Osteoblast (primary cell): ENCODE data around the gene REM2. TPM values are rescaled to one million over a fixed set of nuclear protein-coding genes. Genes with fewer than 3 reads are reported as not detected.
A peak's percentile ranks its signal among the peaks of the same experiment; 100 is the strongest.
"Not testable (repeated sequence)": the region's sequence is repeated elsewhere in the genome, so short reads cannot be mapped to it uniquely, and the experiment has no call there.

Experiments used
- DNase-seq: peaks from one replicate; pipeline ENCODE4 v3.0.0; 2011; ENCODE audit warnings: low spot score, mixed read lengths; ENCODE audit not compliant: insufficient read length; ENCODE audit errors: missing footprints
- H2AFZ ChIP-seq: 2 replicates; pipeline ENCODE4 v1.6.0; 2011; ENCODE audit warnings: mild to moderate bottlenecking, low read length
- H3K27ac ChIP-seq: 2 replicates; pipeline ENCODE4 v1.5.1; 2011; ENCODE audit warnings: mild to moderate bottlenecking, low read depth, low read length, moderate library complexity
- H3K27me3 ChIP-seq: 2 replicates; pipeline ENCODE4 v1.6.0; 2012; ENCODE audit warnings: mild to moderate bottlenecking, control low read depth, inconsistent platforms, low read length, moderate library complexity; ENCODE audit not compliant: insufficient read depth
- H3K36me3 ChIP-seq: 2 replicates; pipeline ENCODE4 v1.5.1; 2011; ENCODE audit warnings: mild to moderate bottlenecking, low read length, control low read depth, moderate library complexity; ENCODE audit not compliant: insufficient read depth
- H3K4me1 ChIP-seq: 2 replicates; pipeline ENCODE4 v1.5.1; 2011; ENCODE audit warnings: mild to moderate bottlenecking, low read length, control low read depth, moderate library complexity; ENCODE audit not compliant: insufficient read depth
- H3K4me2 ChIP-seq: 2 replicates; pipeline ENCODE4 v1.6.0; 2011; ENCODE audit warnings: mild to moderate bottlenecking, low read length; ENCODE audit not compliant: insufficient read depth
- H3K4me3 ChIP-seq: fragments of 200-600 bp; sonication (generic); 3 replicates; pipeline ENCODE4 v1.5.1; 2012; ENCODE audit warnings: mild to moderate bottlenecking, low read length, inconsistent platforms; ENCODE audit not compliant: insufficient read depth
- H3K79me2 ChIP-seq: 2 replicates; pipeline ENCODE4 v1.6.0; 2012; ENCODE audit warnings: mild to moderate bottlenecking, low read length, control low read depth, inconsistent platforms; ENCODE audit not compliant: insufficient read depth
- H3K9me3 ChIP-seq: 2 replicates; pipeline ENCODE4 v1.5.1; 2011; ENCODE audit warnings: low read depth, low read length, control low read depth
- H4K20me1 ChIP-seq: 2 replicates; pipeline ENCODE4 v1.6.0; 2012; ENCODE audit warnings: mild to moderate bottlenecking, low read length, control low read depth; ENCODE audit not compliant: insufficient read depth
- total RNA-seq: library from RNA; depleted of rRNA; stranded (reverse); fragments of >200 nt; gene quantifications from 2 replicates; pipeline ENCODE4 v1.2.3, GENCODE V29; 2012
- TF ChIP-seq, protein P1 (sequence below): IDR thresholded peaks from 2 replicates; pipeline ENCODE4 v1.5.1; 2011; ENCODE audit warnings: mild to moderate bottlenecking, low read depth, low read length, moderate library complexity; ENCODE audit errors: extremely low read depth

The REM2 gene
- total RNA-seq, 1 donor = 0.36 TPM

GRCh38 chr14:22906073-22906472, 23.1 kb downstream of the REM2 start:
- no peaks in the 10 kb centered on the region for H3K27me3 ChIP-seq
- no peak overlapping the region for H3K4me3 ChIP-seq
- H2AFZ ChIP-seq = no peak overlapping the region
- peaks cover 3% of the 10 kb centered on the region for H3K4me1 ChIP-seq
- peaks cover 10% of the 10 kb centered on the region for H3K79me2 ChIP-seq
- TF ChIP-seq, protein P1, sequence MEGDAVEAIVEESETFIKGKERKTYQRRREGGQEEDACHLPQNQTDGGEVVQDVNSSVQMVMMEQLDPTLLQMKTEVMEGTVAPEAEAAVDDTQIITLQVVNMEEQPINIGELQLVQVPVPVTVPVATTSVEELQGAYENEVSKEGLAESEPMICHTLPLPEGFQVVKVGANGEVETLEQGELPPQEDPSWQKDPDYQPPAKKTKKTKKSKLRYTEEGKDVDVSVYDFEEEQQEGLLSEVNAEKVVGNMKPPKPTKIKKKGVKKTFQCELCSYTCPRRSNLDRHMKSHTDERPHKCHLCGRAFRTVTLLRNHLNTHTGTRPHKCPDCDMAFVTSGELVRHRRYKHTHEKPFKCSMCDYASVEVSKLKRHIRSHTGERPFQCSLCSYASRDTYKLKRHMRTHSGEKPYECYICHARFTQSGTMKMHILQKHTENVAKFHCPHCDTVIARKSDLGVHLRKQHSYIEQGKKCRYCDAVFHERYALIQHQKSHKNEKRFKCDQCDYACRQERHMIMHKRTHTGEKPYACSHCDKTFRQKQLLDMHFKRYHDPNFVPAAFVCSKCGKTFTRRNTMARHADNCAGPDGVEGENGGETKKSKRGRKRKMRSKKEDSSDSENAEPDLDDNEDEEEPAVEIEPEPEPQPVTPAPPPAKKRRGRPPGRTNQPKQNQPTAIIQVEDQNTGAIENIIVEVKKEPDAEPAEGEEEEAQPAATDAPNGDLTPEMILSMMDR = no peak
- H3K27ac ChIP-seq = no peak overlapping the region
- no peaks in the 10 kb centered on the region for H4K20me1 ChIP-seq
- no peak overlapping the region for H3K4me2 ChIP-seq
- peak; percentile 1 for DNase-seq
- peaks cover 83% of the 10 kb centered on the region for H3K36me3 ChIP-seq
- H3K9me3 ChIP-seq = no peaks in the 10 kb centered on the region

DNA sequence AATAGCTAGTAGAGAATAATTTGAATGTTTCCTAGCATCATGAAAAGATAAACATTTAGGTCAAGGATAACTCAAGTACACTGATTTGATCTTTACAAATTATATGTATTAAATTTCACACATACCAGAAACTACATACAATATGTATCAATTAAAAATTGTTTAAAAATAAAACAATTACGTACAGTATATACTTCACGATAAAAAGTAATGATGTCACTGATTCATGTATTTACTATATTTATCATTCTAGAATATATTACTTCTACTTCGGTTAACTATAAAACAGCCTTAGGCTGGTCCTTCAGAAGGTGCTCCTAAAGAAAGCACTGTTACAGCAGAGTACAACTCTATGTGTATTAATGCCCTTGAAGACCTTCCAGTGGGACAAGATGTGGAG, 24.4 kb downstream of the REM2 start:
- no peaks in the 10 kb centered on the region for H3K27me3 ChIP-seq
- H2AFZ ChIP-seq = no peak overlapping the region
- H3K4me3 ChIP-seq = no peak overlapping the region
- DNase-seq = no peak
- H4K20me1 ChIP-seq = peaks cover 2% of the 10 kb centered on the region
- peaks cover 23% of the 10 kb centered on the region for H3K79me2 ChIP-seq
- TF ChIP-seq, protein P1 = no peak
- H3K9me3 ChIP-seq = no peaks in the 10 kb centered on the region
- peaks cover 69% of the 10 kb centered on the region for H3K36me3 ChIP-seq
- H3K27ac ChIP-seq = no peak overlapping the region
- H3K4me2 ChIP-seq = no peak overlapping the region
- peaks cover 3% of the 10 kb centered on the region for H3K4me1 ChIP-seq

- H3K36me3 ChIP-seq = peaks cover 58% of the 10 kb centered on the region
- H4K20me1 ChIP-seq = peaks cover 2% of the 10 kb centered on the region
- H3K4me1 ChIP-seq = peaks cover 3% of the 10 kb centered on the region
- H2AFZ ChIP-seq = no peak overlapping the region
- peak; percentile 48 for DNase-seq
- TF ChIP-seq, protein P1 = no peak
- peak overlapping the region; percentile 3 for H3K4me2 ChIP-seq
- H3K9me3 ChIP-seq = no peaks in the 10 kb centered on the region
- H3K4me3 ChIP-seq = no peak overlapping the region
- no peaks in the 10 kb centered on the region for H3K27me3 ChIP-seq
- H3K79me2 ChIP-seq = peaks cover 32% of the 10 kb centered on the region
- H3K27ac ChIP-seq = peak overlapping the region; percentile 1
Observed at GRCh38 chr14:22908601-22909000, 25.6 kb downstream of the REM2 start.

DNA sequence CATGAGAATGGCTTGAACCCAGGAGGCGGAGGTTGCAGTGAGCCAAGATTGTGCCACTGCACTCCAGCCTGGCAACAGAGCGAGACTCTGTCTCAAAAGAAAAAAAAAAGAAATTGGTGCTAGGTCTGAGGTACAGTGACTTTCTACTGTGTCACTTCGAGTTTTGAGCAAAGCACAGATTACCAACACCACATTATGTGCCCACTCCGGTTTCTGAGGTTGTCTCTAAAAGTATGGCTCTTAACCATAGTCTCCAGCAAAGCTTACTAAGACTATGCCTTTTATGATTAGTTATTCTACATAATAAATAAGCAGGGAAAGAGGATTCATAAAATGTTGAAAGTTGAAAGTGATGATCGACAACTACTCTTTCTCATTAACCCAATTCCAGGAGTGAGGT, 27.9 kb downstream of the REM2 start:
- no peak overlapping the region for H2AFZ ChIP-seq
- H3K27me3 ChIP-seq = no peaks in the 10 kb centered on the region
- H3K79me2 ChIP-seq = peaks cover 51% of the 10 kb centered on the region
- H3K9me3 ChIP-seq = no peaks in the 10 kb centered on the region
- TF ChIP-seq, protein P1 = no peak
- no peak for DNase-seq
- H3K27ac ChIP-seq = no peak overlapping the region
- no peak overlapping the region for H3K4me3 ChIP-seq
- peaks cover 3% of the 10 kb centered on the region for H3K4me1 ChIP-seq
- H3K36me3 ChIP-seq = peaks cover 35% of the 10 kb centered on the region
- peaks cover 2% of the 10 kb centered on the region for H4K20me1 ChIP-seq
- no peak overlapping the region for H3K4me2 ChIP-seq

DNA sequence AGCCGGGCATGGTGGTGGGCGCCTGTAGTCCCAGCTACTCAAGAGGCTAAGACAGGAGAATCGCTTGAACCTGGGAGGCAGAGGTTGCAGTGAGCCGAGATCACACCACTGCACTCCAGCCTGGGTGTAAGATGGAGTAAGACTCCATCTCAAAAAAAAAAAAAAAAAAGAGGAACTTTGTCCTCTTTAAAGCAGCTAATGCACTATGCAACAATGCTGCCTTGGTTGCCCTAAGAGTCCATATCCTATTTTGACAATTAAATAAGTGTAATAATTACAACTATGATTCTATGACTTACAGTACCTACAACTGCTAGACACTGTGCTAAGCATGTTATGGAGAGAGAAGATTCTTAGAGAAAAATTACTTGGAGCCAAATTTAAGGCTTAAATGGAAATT, 31.8 kb downstream of the REM2 start:
- Histone ChIP-seq H3K36me3 (peaks cover 13% of the 10 kb centered on the region), H3K79me2 (peaks cover 73% of the 10 kb centered on the region)
- H3K4me1 ChIP-seq, H3K27me3 ChIP-seq, H3K27ac ChIP-seq, DNase-seq, H4K20me1 ChIP-seq, H3K4me3 ChIP-seq, H3K9me3 ChIP-seq, H3K4me2 ChIP-seq, H2AFZ ChIP-seq: not testable (repeated sequence)
